Spleen (tissue), 7 donors: ENCODE data around the gene LEO1.

Experiments
- CTCF ChIP-seq, 11 experiments: fragments of 200-600 bp in 7 of 11; fragments of 450-650 bp in 4 of 11; sonication (generic) in 4 of 11; IDR thresholded peaks in 8 of 11; conservative IDR thresholded peaks in 3 of 11; 1 replicate in 7 of 11; 2 replicates in 4 of 11; pipeline versions ENCODE4 v1.4.0 to v1.8.0; 2016 to 2021; ENCODE audit warnings: antibody characterized with exemption in 11 of 11, inconsistent platforms in 4 of 11, mild to moderate bottlenecking in 1 of 11
- POLR2A ChIP-seq, 3 donors: fragments of 450-650 bp; IDR thresholded peaks; one replicate each; pipeline ENCODE4 v1.5.1; 2017; ENCODE audit warnings: antibody characterized with exemption in 3 of 3, mild to moderate bottlenecking in 1 of 3
- POLR2AphosphoS5 ChIP-seq, 3 donors: sonication (generic); formaldehyde crosslinking; IDR thresholded peaks; one replicate each; pipeline ENCODE4 v1.5.1; 2017; ENCODE audit warnings: antibody characterized with exemption in 3 of 3
- donor health status: DM: no; HTN: no; CAD: no; lungs with moderate emphysema.
- donor health status: DM: no; HTN: no; CAD: no.
- donor health status: DM: no; HTN: no; CAD: no.

- TF ChIP-seq POLR2A (IDR thresholded peaks at IDR 0.05) (no peak), CTCF (IDR thresholded peaks at IDR 0.05 in 8 of 11, conservative IDR thresholded peaks at IDR 0.05 in 3 of 11) (no peak), POLR2AphosphoS5 (IDR thresholded peaks at IDR 0.05) (no peak)
These were observed 40.6 kb downstream of the LEO1 start for GRCh38 chr15:51931016-51931415.
